ENCODE data around the gene SMIM33. TPM values are rescaled to one million over a fixed set of nuclear protein-coding genes. Genes with fewer than 3 reads are reported as not detected.
A peak's percentile ranks its signal among the peaks of the same experiment; 100 is the strongest.
"Not testable (repeated sequence)": the region's sequence is repeated elsewhere in the genome, so short reads cannot be mapped to it uniquely, and the experiment has no call there.

SMIM33 gene
- total and polyA plus RNA-seq, 9 donors = not detected

DNA sequence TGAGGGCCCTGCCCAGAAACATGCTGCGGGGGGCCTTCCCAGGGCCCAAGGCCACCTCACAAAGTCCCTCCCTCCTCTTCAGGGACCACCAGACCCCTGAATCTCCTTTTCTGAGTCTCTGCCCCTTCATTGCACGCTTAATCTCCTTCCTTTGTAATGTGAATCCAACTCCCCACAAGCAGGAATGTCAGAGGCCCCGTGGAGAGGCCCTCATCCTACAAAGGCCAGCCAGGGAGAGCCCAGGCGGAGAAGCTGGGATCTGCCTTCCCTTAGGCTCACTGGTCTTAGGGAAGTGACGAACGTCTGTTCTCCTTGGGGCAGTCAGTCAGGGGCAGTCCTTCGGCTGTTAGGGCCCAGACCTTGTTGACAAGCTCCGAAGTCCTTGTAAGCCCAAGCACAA is 2.3 kb downstream of the SMIM33 start:
- intact Hi-C loops (cut with DNase I) = no loop called here
- no peak for DNase-seq
- Histone ChIP-seq H3K27ac (no peak overlapping the region), H3K4me3 (no peak overlapping the region), H3K27me3 (no peaks in the 10 kb centered on the region), H3K9me3 (no peaks in the 10 kb centered on the region), H3K36me3 (no peaks in the 10 kb centered on the region), H3K4me1 (ENCODE audit: insufficient read depth) (peaks cover 3% of the 10 kb centered on the region)
- 63 to 67% (median 66%) methylated on average over 8 of the region's 8 CpGs for WGBS, 3 donors
- TF ChIP-seq, protein P1, sequence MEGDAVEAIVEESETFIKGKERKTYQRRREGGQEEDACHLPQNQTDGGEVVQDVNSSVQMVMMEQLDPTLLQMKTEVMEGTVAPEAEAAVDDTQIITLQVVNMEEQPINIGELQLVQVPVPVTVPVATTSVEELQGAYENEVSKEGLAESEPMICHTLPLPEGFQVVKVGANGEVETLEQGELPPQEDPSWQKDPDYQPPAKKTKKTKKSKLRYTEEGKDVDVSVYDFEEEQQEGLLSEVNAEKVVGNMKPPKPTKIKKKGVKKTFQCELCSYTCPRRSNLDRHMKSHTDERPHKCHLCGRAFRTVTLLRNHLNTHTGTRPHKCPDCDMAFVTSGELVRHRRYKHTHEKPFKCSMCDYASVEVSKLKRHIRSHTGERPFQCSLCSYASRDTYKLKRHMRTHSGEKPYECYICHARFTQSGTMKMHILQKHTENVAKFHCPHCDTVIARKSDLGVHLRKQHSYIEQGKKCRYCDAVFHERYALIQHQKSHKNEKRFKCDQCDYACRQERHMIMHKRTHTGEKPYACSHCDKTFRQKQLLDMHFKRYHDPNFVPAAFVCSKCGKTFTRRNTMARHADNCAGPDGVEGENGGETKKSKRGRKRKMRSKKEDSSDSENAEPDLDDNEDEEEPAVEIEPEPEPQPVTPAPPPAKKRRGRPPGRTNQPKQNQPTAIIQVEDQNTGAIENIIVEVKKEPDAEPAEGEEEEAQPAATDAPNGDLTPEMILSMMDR (IDR thresholded peaks at IDR 0.05) = no peak
- TF ChIP-seq POLR2A (IDR thresholded peaks at IDR 0.05) (no peak), EP300 (IDR thresholded peaks at IDR 0.05) (no peak)

GRCh38 chr5:139473565-139473964 is 2.8 kb downstream of the SMIM33 start:
- H3K9me3 ChIP-seq = no peaks in the 10 kb centered on the region
- TF ChIP-seq POLR2A (IDR thresholded peaks at IDR 0.05) (no peak), EP300 (IDR thresholded peaks at IDR 0.05) (no peak)
- TF ChIP-seq, protein P1 (IDR thresholded peaks at IDR 0.05) = no peak
- intact Hi-C loops (cut with DNase I) = no loop called here
- H3K4me1 ChIP-seq (ENCODE audit: insufficient read depth) = peaks cover 3% of the 10 kb centered on the region
- no peaks in the 10 kb centered on the region for H3K36me3 ChIP-seq
- no peaks in the 10 kb centered on the region for H3K27me3 ChIP-seq
- H3K4me3 ChIP-seq = no peak overlapping the region
- no peak overlapping the region for H3K27ac ChIP-seq
- no peak for DNase-seq
- WGBS, 3 donors = 68 to 87% (median 78%) methylated on average over 2 of the region's 2 CpGs

GRCh38 chr5:139474890-139475791 is 4.3 kb downstream of the SMIM33 start:
- H3K27me3 ChIP-seq = no peaks in the 10 kb centered on the region
- peak; percentile 45 to 75 (median 61) for DNase-seq
- no peaks in the 10 kb centered on the region for H3K9me3 ChIP-seq
- intact Hi-C loops (cut with DNase I) = no loop called here
- peaks cover 3% of the 10 kb centered on the region for H3K4me1 ChIP-seq (ENCODE audit: insufficient read depth)
- 36 to 48% (median 43%) methylated on average over 13 of the region's 13 CpGs for WGBS, 3 donors
- H3K36me3 ChIP-seq = no peaks in the 10 kb centered on the region
- TF ChIP-seq, protein P1 (IDR thresholded peaks at IDR 0.05) = no peak
- TF ChIP-seq EP300 (IDR thresholded peaks at IDR 0.05) (no peak), POLR2A (IDR thresholded peaks at IDR 0.05) (no peak)
- H3K4me3 ChIP-seq = no peak overlapping the region
- no peak overlapping the region for H3K27ac ChIP-seq

- H3K9me3 ChIP-seq = no peaks in the 10 kb centered on the region
- H3K4me3 ChIP-seq = no peak overlapping the region
- no peaks in the 10 kb centered on the region for H3K27me3 ChIP-seq
- 76 to 83% (median 80%) methylated on average over 13 of the region's 13 CpGs for WGBS, 3 donors
- TF ChIP-seq POLR2A (IDR thresholded peaks at IDR 0.05) (no peak), EP300 (IDR thresholded peaks at IDR 0.05) (no peak)
- TF ChIP-seq, protein P1 (IDR thresholded peaks at IDR 0.05) = no peak
- DNase-seq = no peak
- intact Hi-C loops (cut with DNase I) = no loop called here
- peaks cover 8% of the 10 kb centered on the region for H3K4me1 ChIP-seq (ENCODE audit: insufficient read depth)
- H3K27ac ChIP-seq = no peak overlapping the region
- H3K36me3 ChIP-seq = no peaks in the 10 kb centered on the region
These were observed 5.2 kb downstream of the SMIM33 start for GRCh38 chr5:139475865-139476617.

DNA sequence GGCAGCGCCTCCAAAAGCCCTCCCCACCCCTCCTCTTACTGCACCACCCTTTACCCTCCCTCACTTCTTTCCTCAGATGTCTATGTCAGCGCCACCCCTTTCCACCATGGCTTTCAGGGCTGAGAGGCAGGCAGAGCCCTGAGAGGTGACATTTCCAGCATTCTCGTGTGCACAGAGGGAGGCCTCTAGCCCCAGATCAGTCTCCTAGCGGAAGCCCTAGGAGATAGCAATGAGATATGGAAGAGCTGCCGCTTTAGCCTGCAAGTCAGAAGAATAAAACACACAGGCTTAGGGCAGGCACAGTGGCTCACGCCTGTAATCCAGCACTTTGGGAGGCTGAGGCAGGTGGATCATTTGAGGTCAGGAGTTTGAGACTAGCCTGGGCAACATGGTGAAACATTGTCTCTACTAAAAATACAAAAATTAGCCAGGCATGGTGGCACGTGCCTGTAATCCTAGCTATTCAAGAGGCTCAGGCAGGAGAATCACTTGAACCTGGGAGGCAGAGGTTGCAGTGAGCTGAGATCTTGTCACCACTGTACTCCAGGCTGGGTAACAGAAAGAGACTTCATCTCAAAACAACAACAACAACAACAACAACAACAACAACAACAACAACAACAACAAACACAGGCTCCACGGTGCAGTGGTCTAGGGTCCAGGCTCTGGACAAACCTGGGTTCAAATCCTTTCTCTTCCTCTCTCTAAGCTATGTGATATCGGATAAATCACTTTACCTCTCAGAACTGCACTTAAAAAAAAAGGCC is 8.0 kb downstream of the SMIM33 start:
- H3K9me3 ChIP-seq; H3K27me3 ChIP-seq; H3K27ac ChIP-seq; intact Hi-C loops (cut with DNase I); H3K4me3 ChIP-seq; H3K36me3 ChIP-seq; DNase-seq: not testable (repeated sequence)
- H3K4me1 ChIP-seq (ENCODE audit: insufficient read depth) = peaks cover 18% of the 10 kb centered on the region
- 82% methylated on average over 9 of the region's 9 CpGs for WGBS, 3 donors

DNA sequence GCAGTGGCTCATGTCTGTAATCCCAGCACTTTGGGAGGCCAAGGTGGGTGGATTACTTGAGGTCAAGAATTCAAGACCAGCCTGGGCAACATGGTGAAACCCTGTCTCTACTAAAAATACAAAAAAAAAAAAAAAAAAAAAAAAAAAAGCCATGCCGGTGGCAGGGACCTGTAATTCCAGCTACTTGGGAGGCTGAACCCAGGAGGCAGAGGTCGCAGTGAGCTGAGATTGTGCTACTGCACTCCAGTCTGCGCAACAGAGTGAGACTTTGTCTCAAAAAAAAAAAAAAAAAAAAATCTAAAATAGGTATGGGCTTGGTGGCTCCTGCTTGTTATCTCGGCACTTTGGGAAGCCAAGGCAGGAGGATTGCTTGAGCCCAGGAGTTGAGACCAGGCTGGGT is 8.9 kb downstream of the SMIM33 start:
- H3K4me1 ChIP-seq (ENCODE audit: insufficient read depth) = peaks cover 18% of the 10 kb centered on the region
- H3K36me3 ChIP-seq; H3K27ac ChIP-seq; H3K9me3 ChIP-seq; DNase-seq; H3K4me3 ChIP-seq; intact Hi-C loops (cut with DNase I); H3K27me3 ChIP-seq: not testable (repeated sequence)
- WGBS, 3 donors = 94 to 99% (median 97%) methylated on average over 4 of the region's 4 CpGs
